ENCODE data around the gene RAPGEF4.

The RAPGEF4 gene

GRCh38 chr2:172996387-172996961, 260.8 kb downstream of the RAPGEF4 start:
- DNase-seq (ENCODE audit: low read depth in 2 of 2) = no peak

- DNase-seq (ENCODE audit: low read depth in 2 of 2) = no peak
These were observed 261.4 kb downstream of the RAPGEF4 start for GRCh38 chr2:172997031-172997430.

- no peak for DNase-seq (ENCODE audit: low read depth in 2 of 2)
These were observed 263.1 kb downstream of the RAPGEF4 start for GRCh38 chr2:172998547-172999272.

GRCh38 chr2:172999641-173000386, 264.2 kb downstream of the RAPGEF4 start:
- DNase-seq (ENCODE audit: low read depth in 2 of 2) = no peak

- DNase-seq (ENCODE audit: low read depth in 2 of 2) = no peak
These were observed 266.3 kb downstream of the RAPGEF4 start for GRCh38 chr2:173001664-173002604.

GRCh38 chr2:173002751-173003541, 267.3 kb downstream of the RAPGEF4 start:
- no peak for DNase-seq (ENCODE audit: low read depth in 2 of 2)

- no peak for DNase-seq (ENCODE audit: low read depth in 2 of 2)
These were observed 273.1 kb downstream of the RAPGEF4 start for GRCh38 chr2:173008786-173009185.

- no peak for DNase-seq (ENCODE audit: low read depth in 2 of 2)
These were observed 274.6 kb downstream of the RAPGEF4 start for GRCh38 chr2:173010233-173010632.

GRCh38 chr2:173016451-173016850, 280.8 kb downstream of the RAPGEF4 start:
- DNase-seq (ENCODE audit: low read depth in 2 of 2) = no peak

- no peak for DNase-seq (ENCODE audit: low read depth in 2 of 2)
These were observed 282.2 kb downstream of the RAPGEF4 start for GRCh38 chr2:173017646-173018420.

- DNase-seq (ENCODE audit: low read depth in 2 of 2) = no peak
These were observed 284.1 kb downstream of the RAPGEF4 start for GRCh38 chr2:173019755-173020154.

GRCh38 chr2:173021939-173022371, 286.3 kb downstream of the RAPGEF4 start:
- DNase-seq (ENCODE audit: low read depth in 2 of 2) = no peak

GRCh38 chr2:173023718-173024117, 288.1 kb downstream of the RAPGEF4 start:
- no peak for DNase-seq (ENCODE audit: low read depth in 2 of 2)

GRCh38 chr2:173026479-173026878, 290.8 kb downstream of the RAPGEF4 start:
- no peak for DNase-seq (ENCODE audit: low read depth in 2 of 2)

GRCh38 chr2:173027181-173028128, 291.8 kb downstream of the RAPGEF4 start:
- peak; percentile 48 to 59 for DNase-seq (ENCODE audit: low read depth in 2 of 2)

GRCh38 chr2:173028141-173028540, 292.5 kb downstream of the RAPGEF4 start:
- no peak for DNase-seq (ENCODE audit: low read depth in 2 of 2)

GRCh38 chr2:173028671-173029070, 293.0 kb downstream of the RAPGEF4 start:
- no peak for DNase-seq (ENCODE audit: low read depth in 2 of 2)

GRCh38 chr2:173030561-173031490, 295.2 kb downstream of the RAPGEF4 start:
- no peak for DNase-seq (ENCODE audit: low read depth in 2 of 2)

All from stimulated activated CD8-positive, alpha-beta memory T cell treated with anti-CD3 and anti-CD28 coated beads, Interleukin-2, amount 100 ng/mL, for 48 hours (primary cell).